ENCODE data around the gene VAX1. TPM values are rescaled to one million over a fixed set of nuclear protein-coding genes. Genes with fewer than 3 reads are reported as not detected.
"Not testable (repeated sequence)": the region's sequence is repeated elsewhere in the genome, so short reads cannot be mapped to it uniquely, and the experiment has no call there.

VAX1 gene
- total RNA-seq, 1 donor from 2014 or later = 1.2 TPM

GRCh38 chr10:117137031-117137910 lies 799 bp downstream of the VAX1 start:
- DNase-seq (ENCODE audit: low spot score in 2 of 2) = peak in 1 of 2 donors; percentile 70
- FAIRE-seq = no peak

GRCh38 chr10:117136391-117136975 lies 1.6 kb downstream of the VAX1 start:
- DNase-seq (ENCODE audit: low spot score in 2 of 2) (no peak), FAIRE-seq (no peak)

- FAIRE-seq (no peak), DNase-seq (ENCODE audit: low spot score in 2 of 2) (peak in 1 of 2 donors; percentile 27)
These were observed 2.5 kb downstream of the VAX1 start for GRCh38 chr10:117135480-117136140.

DNA sequence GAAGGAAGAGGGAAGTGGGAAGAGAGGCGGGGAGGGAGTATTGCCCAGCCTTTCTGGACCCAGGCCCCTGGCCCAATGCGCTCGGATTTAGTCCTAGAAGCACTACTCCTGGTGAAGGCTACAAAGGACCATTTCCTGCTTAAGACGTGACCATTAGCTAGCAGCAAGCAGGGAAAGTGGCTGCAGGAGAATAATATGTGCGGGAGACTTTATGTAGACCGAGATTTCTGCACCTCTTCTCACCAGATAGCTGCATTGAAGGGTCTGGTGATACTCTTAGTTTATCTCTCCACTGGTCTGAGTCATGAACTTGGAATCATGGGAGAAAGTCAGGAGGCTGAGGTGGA lies 3.1 kb downstream of the VAX1 start:
- DNase-seq (ENCODE audit: low spot score in 2 of 2) = peak in 1 of 2 donors; percentile 46
- no peak for FAIRE-seq

GRCh38 chr10:117134306-117135025 lies 3.6 kb downstream of the VAX1 start:
- no peak for FAIRE-seq
- DNase-seq (ENCODE audit: low spot score in 2 of 2) = peak in 1 of 2 donors; percentile 49

- peak in 1 of 2 donors; percentile 67 for DNase-seq (ENCODE audit: low spot score in 2 of 2)
- FAIRE-seq = no peak
These were observed 4.1 kb downstream of the VAX1 start for GRCh38 chr10:117134056-117134305.

GRCh38 chr10:117133273-117134055 lies 4.6 kb downstream of the VAX1 start:
- FAIRE-seq (no peak), DNase-seq (ENCODE audit: low spot score in 2 of 2) (peak in 1 of 2 donors; percentile 42)

- FAIRE-seq (no peak), DNase-seq (ENCODE audit: low spot score in 2 of 2) (peak in 1 of 2 donors; percentile 36)
These were observed 5.3 kb downstream of the VAX1 start for GRCh38 chr10:117132751-117133231.

- no peak for FAIRE-seq
- peak in 1 of 2 donors; percentile 28 for DNase-seq (ENCODE audit: low spot score in 2 of 2)
These were observed 6.4 kb downstream of the VAX1 start for GRCh38 chr10:117131376-117132327.

DNA sequence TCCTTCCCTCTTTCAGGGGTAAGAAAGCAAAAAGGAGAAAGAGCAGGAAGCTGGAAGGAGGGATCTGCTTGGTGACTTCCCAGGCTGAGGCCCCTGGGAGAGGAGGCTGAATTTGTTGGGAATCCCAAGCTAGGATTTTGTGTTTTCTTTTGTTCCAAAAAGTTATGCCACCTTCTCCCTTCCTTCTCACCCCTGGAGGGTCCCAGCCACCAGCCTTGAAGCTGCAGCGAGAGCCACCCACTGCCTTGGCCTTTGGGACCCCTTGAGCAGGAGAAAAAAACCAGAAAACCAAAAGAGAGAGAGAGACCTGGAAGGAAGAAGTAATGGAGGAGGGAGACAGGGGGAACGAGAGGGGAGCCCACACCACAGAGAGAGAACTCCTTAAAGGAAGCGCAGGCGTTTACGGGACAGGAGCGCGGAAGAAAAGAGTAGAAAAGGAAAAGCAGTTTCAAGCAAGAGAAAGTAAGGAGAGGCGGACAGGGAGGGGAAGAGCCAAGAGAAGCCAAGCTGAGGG lies 7.2 kb downstream of the VAX1 start:
- DNase-seq (ENCODE audit: low spot score in 2 of 2) (no peak), FAIRE-seq (no peak)

- DNase-seq (ENCODE audit: low spot score in 2 of 2) (no peak), FAIRE-seq (no peak)
These were observed 7.7 kb downstream of the VAX1 start for GRCh38 chr10:117130346-117130745.

DNA sequence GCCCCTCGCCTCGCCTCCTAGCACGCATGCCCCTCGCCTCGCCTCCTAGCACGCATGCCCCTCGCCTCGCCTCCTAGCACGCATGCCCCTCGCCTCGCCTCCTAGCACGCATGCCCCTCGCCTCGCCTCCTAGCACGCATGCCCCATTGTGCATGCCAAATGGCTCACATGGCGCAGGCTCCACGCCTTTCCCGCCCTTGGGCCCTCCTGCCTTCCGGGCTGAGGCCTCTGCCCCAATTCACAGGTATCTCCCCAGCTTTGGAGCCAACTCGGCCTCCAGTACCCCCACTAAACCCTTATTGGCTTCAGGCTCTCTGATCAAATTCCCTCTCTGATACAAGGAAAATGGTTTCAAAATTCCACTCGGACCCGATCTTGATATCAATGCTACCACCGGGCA lies 11.4 kb downstream of the VAX1 start:
- not testable (repeated sequence) for FAIRE-seq; DNase-seq (ENCODE audit: low spot score in 2 of 2)

- FAIRE-seq = no peak
These were observed 12.0 kb downstream of the VAX1 start for GRCh38 chr10:117126034-117126433.

DNA sequence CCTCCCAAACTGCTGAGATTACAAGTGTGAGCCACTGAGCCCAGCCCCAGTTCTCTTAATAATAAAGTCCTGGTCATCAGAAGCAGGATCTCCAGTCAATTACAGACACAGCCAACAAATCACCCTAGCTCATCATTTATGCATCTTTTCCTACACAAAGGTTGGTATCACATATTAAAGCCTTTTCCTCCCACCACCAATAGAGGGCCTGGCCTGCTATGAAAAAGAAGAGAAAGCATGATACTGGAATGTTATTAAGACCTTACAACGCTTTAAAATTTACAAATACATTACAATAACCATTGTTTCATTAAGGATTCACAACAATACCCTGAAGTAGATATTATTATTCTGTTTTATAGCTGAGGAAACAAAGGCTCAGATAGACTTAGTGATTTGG lies 25.9 kb downstream of the VAX1 start:
- FAIRE-seq (no peak), DNase-seq (ENCODE audit: low spot score in 2 of 2) (no peak)

More at GRCh38 chr10:117126034-117126433, 12.0 kb downstream of the VAX1 start:
- DNase-seq (ENCODE audit: low spot score in 2 of 2) = no peak

GRCh38 chr10:117107238-117107637 lies 30.8 kb downstream of the VAX1 start:
- no peak for DNase-seq (ENCODE audit: low spot score in 2 of 2)
- no peak for FAIRE-seq

GRCh38 chr10:117096599-117097201 lies 41.4 kb downstream of the VAX1 start:
- no peak for DNase-seq (ENCODE audit: low spot score in 2 of 2)
- FAIRE-seq = no peak

- DNase-seq (ENCODE audit: low spot score in 2 of 2) (peak in 1 of 2 donors; percentile 59), FAIRE-seq (no peak)
These were observed 43.2 kb downstream of the VAX1 start for GRCh38 chr10:117094856-117095255.

GRCh38 chr10:117092386-117092785 lies 45.7 kb downstream of the VAX1 start:
- no peak for FAIRE-seq
- no peak for DNase-seq (ENCODE audit: low spot score in 2 of 2)
